ENCODE results near the gene FLNC.

Gene FLNC

DNA sequence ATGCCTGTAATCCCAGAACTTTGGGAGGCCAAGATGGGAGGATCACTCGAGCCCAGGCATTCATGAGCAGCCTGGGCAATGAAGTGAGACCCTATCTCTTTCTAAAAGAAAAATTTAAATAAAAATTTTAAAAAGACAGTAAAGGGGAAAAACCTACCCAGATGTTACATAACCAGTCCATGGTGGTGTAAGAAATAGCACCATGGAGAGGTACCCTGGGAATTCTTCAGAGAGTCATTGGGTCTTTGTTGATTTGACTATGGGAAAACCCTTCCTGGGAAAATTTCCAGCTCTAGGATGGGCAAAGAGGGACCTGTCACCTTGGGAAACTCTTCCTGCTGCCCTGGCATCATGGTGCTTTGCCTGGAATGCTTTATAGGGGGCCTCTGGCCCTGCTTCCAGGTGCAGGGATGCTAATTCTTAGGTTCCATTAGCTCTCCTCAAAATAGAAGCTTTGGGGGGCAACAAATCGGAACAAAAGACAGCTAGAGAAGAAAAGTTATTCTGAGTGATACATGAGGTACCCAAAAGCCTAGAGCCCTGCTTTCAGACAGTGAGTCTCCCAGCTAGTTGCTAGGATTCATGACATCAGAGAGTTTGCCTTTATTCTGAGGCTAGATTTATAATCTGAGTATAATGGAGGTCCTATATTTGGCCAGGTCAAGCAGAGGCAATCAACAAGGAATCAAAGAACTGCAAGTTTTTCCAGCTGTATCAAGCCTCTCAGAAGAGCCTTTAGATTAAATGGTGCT, 28.4 kb upstream of the FLNC start:
- in situ Hi-C loops (cut with HindIII; ENCODE audit: low sequenced_read_pairs): no loop called here

DNA sequence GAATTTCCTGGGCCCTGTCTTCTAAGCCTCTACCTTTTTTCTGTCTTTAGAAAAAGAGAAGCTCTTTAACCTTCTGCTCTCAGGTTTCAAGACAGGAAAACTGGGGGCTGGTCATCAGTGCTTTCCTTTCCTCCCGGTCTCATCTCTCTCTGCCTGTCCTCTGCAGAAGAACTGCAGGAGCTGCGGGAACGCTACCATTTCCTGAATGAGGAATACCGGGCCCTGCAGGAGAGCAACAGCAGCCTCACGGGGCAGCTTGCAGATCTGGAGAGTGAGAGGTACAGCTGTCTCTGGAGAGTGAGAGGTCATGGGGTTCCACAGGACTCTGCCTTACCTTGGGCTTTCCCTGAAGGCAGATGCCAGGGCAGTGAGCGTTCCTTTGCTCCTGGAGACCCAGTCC, 25.7 kb upstream of the FLNC start:
- in situ Hi-C loops (cut with HindIII; ENCODE audit: low sequenced_read_pairs): no loop called here

DNA sequence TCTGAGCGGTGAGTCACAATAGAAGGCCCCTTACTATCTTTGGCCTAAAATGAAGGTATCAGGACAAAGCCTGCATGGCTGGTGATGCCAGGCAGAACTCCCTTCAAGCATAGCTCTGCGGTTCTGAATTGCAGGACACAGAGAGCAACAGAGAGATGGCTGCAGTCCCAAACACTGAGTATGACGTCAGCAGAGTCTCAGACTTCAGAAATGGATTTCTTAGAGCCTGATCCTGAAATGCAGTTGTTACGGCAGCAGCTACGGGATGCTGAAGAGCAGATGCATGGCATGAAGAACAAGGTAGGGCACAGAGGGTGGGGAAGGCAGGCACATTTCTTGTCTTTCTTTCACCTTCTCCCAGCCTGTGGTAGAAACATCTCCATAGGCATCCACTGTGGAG, 25.0 kb upstream of the FLNC start:
- in situ Hi-C loops (cut with HindIII; ENCODE audit: low sequenced_read_pairs): loop anchor here (5.0 kb wide), 2 partner anchors 38 to 107 kb away; partner anchors contain the start of gene KCP

DNA sequence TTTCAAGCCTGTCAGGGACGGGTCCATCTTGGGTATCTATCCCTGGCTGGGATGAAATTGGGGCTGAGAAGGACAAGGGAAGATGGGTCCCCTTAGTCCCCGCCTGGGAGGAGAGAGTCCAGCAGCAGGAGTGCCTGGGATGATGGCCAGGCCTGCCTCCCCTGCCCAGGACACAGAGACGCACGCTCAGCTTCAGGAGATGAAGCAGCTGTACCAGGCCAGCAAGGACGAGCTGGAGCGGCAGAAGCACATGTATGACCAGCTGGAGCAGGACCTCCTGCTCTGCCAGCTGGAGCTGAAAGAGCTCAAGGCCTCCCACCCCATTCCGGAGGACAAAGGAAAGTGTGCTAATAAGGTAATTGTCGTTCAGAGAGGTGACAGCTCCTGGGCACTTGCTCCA, 23.0 kb upstream of the FLNC start:
- in situ Hi-C loops (cut with HindIII; ENCODE audit: low sequenced_read_pairs): loop anchor here (5.0 kb wide), 2 partner anchors 40 to 105 kb away; partner anchors contain the start of gene KCP

DNA sequence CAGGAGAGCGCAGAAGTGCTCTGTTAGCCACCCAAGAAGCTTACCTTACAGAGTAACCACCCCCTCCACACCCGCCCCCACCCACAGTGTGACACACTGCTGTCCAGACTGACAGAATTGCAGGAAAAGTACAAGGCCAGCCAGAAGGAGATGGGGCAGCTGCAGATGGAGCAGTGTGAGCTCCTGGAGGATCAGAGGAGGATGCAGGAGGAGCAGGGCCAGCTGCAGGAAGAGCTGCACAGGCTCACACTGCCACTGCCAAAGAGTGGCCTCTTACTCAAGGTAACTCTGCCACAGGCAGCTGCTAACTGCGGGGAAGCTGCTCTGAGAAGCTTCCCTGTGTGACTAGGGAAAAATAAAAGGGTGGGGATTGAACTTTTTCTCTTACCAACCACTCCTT, 20.8 kb upstream of the FLNC start:
- in situ Hi-C loops (cut with HindIII; ENCODE audit: low sequenced_read_pairs): loop anchor here (5.0 kb wide), 2 partner anchors 42 to 103 kb away; partner anchors contain the start of gene KCP

DNA sequence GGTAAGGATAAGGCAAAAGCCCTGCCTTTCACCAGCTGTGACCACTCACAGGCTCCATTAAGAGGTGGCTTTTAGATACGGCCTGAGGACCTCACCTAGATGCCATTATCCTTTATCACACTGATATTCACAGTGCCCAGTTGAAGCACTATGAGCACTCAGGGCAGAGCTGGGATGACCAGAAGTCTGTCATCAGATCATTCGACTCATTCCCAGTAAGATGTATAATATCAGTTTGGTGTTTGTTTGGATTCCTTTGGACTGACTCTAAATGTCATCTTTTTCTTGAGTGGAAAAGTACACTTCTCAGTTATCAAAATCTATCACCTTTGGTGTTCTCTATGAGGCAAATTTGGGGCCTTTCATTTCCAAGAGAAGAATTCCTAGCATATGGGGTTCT, 19.7 kb upstream of the FLNC start:
- in situ Hi-C loops (cut with HindIII; ENCODE audit: low sequenced_read_pairs): no loop called here

DNA sequence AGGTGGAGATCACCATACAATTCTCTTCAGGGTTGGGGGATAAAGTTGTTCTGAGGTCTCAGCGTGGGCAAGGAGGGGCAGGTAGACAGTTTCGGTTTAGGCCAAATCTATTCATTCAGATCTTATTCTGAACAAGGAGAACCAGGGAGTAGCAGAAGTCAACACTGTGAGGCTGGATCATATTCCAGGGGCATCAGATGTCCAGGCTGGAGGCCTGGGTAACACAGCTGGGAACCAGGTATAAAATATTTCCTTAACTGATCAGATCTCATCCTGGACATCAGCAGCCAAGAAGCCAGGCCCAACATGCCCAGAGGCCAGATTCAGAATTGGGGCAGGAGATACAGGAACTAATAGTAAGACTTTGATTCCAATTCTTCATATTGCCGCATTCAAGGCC, 19.2 kb upstream of the FLNC start:
- in situ Hi-C loops (cut with HindIII; ENCODE audit: low sequenced_read_pairs): no loop called here

DNA sequence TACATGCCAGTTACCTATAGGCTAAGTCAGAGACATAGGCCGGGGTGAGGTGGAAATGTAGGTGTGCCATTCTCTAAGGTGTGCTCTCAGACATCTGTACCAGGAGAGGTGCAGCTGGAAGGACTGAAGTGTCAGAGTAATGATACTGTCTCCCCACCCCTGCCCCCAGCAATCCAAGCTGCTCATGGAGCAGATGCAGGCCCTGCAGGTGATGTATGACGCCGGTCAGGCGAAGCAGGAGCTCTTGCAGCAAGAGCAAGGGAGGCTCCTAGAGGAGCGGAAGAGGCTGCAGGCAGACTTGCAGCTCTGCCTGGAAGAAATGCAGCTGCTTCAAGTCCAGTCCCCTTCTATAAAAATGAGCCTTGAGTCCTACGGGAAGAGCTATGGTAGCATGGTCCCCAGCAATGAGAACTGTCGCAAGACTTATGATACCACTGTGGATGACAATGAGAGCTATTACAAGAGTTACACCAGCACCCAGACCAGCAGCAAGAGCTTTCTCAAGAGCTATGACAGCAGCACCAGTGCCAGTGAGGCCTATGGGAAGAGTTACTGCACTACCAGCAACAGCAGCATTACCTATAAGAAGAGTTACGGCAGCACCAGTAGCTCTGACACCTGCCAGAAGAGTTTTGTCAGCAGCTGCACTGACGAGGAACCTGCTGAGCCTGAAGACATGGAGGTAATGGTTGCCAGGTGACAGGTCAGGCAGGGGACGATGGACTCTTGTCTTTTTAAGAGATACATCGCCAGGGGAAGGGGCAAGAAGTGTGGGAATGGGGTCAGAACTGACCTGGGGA, 18.4 kb upstream of the FLNC start:
- in situ Hi-C loops (cut with HindIII; ENCODE audit: low sequenced_read_pairs): no loop called here

DNA sequence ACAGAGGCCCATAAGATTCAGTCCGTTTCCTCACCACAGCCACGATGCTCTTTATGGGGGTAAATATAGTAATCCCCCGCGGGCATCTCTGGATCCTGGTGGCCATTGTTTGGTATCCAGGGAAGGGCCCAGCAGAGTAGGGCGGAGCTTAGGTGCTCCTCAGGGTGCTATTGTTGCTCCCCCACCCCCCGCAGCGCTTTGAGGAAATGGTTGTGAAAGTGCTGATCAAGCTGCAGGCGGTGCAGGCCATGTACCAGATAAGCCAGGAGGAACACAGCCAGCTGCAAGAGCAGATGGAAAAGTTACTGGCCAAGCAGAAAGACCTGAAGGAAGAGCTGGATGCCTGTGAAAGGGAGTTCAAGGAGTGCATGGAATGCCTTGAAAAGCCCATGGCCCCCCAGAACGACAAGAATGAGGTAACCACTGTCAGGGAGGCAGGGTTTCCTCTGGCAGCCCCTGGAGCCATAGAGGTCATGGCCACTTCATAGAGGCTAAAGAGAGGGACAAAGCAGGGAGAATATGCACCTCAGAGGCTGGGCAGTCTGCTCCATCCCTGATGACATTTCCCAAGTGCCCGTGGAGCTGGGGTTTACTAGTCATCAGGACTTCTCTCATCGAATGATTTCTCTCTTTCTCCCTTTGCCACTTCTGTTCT, 17.6 kb upstream of the FLNC start:
- in situ Hi-C loops (cut with HindIII; ENCODE audit: low sequenced_read_pairs): no loop called here

DNA sequence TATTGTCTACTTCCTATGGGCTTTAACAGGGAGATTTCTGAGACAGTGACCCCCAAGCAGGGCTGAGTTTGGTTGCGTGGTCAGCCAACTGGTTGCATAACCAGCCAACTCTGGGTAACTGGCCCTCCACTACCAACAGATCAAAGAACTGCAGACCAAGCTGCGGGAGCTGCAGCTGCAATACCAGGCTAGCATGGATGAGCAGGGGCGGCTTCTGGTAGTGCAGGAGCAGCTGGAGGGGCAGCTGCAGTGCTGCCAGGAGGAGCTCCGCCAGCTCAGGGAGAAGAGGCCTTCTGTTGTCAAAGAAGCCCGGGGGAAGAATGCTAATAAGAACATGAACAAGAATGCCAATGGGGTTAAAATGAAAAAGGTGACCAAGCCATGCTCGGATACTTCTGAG, 15.7 kb upstream of the FLNC start:
- in situ Hi-C loops (cut with HindIII; ENCODE audit: low sequenced_read_pairs): no loop called here

DNA sequence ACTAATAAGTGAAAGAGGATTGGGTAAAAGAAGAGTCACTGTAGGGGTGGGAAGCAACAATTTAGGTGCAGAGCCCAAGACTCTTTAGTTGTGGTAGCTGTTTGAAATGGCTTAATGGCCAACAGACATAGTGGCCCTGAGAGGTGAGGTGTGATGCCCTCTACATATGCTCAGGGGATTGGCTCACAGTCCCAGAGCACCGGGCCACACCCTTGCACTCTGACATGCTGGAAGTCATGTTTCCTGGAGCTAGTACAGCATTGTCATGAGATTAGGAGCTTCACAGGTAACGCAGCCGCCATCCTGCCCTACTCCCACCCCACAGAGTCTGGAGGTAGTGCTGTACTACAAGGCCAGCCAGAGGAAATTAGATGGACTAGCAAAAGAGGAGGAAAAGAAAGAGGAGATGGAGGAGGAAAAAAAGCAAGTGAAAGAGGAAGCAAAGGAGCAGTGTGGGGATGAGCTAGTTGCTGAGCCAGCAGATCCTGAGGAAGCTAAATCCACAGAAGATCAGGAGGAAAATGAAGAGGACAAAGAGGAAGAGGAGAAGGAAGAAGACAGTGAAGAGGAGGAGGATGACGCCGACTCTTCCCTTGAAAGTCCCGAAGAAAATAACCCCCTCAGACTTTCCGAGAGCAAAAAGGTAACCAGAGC, 14.8 kb upstream of the FLNC start:
- in situ Hi-C loops (cut with HindIII; ENCODE audit: low sequenced_read_pairs): no loop called here

DNA sequence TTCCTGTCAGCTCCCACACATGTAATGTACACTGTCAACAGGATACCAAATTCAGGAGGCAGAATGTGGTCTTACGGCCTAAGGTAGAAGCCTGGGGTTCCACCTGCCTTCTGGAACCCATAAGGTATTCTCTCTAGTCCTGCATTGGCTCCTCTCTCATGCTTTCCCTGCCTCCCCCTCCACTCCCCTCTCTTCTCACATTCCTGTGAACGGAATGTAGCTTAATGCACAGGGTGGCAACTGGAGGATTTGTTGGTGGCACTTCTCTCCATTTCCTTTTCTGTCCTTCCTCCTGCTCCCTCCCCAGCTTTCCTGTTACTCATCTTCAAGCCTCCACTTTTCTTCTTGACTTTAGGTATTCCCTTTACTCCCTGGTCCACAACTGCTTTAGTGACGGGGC, 11.5 kb upstream of the FLNC start:
- in situ Hi-C loops (cut with HindIII; ENCODE audit: low sequenced_read_pairs): no loop called here

DNA sequence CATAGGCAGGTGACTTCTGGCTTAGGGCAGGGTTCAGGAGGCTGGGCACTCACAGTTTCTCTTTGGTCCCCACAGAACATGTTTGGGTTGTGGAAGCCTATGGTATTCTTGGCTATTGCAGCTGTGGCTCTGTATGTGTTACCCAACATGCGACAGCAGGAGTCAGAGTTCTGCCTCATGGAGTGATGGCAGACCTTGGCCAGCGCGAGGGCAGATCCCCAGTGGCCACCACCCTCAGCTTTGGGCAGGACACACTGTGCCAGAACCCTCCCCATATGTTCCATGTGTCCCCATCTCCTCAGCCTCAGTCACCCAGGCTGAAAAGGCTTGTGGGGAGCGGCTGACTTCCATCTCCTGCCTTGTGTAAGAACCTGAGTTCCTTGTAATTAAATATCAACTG, 8.5 kb upstream of the FLNC start:
- in situ Hi-C loops (cut with HindIII; ENCODE audit: low sequenced_read_pairs): no loop called here

DNA sequence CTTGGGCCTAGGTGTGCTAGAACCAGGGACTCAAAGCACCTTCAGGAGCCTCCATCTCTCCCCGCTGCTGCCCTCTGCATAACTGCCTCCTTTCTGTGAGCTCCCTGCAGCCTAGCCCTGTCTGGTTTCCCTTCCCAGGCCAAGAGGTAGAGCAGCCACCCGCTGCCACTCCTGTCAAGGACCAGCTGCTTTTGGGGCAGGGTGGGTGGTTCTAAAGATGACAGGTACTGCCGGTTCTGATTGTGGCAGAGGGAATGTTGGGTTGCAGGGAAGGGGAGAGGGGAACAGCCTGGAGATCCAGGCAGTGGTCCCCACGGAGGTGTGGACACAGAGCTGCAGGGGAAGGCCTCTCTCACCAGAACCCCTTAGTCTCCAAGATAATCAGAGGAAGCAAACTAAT, 3.7 kb upstream of the FLNC start:
- in situ Hi-C loops (cut with HindIII; ENCODE audit: low sequenced_read_pairs): no loop called here

DNA sequence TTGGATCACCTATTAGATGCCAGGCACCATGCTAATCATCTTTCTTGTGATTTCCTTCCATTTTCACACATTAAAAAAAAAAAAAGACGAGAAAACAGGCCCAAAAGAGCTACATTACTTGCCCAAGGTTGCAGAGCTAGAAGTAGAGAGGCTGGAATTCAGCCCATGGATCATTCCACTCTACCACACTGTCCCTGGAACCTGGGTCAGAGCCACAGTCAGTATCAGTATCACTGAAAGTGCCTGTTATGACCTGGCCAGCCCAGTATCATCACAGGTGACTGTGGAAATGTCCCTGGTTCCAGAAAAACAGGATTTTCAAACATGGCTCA, 3.3 kb upstream of the FLNC start:
- in situ Hi-C loops (cut with HindIII; ENCODE audit: low sequenced_read_pairs): no loop called here

DNA sequence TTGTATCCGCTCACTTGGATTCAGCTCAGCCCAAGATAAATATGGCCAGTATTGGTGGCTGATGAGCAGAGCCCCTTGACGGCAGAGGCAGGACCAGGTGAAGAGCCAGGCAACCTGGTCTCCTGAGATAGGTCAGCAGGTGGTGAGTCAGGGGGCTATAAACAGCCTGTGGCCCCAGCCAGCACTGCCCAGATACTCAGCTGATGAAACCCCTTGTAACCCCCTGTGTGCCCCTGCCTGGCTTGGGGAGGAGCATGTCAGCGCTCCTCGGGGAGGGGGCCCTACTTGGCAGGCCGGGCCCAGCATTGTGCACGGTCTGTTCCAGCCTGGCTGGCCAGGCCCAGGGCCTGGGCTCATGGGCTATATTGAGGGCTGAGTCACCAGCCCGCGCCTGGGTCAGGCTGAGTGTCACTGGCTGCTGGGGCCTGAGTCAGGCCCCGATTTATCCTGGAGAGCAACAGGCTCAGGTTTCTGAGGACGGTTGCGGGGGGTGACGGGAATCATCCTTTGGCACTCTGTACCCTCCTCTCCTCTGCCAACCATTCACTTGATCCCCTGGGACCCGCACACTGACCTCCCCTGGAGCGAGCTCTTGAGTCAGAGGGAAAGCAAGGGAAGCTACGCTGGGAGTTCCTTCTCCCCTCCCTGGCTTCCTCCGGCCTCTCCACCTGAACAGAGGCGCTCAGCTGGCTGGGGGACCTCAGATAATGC, 2.8 kb upstream of the FLNC start:
- in situ Hi-C loops (cut with HindIII; ENCODE audit: low sequenced_read_pairs): no loop called here

DNA sequence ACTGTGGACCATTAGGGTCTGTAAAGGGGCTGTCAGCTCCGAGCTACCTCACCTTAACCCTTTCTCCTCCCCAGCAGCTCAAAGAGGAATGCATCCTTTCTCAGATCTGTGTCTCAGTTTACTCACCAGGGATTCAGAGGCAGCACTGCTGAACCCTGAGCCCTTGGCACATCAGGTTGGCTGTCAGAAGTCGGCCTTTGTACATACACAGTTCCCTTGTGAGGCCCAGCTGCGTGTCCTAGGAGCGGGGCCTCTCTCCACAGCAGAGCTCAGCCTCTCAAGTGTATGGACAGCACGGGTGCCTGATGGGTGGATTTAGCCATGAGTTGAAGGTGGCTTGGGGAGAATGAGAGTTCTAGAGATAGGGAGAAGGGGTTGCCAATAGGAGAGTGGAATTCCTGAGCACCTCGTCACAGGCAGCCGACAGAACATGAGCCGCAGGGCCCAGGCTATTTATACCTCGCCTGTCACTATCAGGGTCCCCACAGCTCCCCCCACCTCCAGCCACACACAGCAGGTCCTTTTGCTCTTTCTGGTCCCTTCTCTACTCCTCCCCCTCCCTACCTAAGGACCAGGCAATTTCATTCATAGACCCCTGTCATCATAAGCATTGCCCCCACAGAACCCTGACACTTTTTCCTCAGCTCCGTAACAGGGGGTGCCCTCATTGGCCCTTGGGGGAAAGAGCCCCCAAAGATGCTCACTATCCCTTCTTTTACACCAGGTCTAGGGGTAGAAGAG, 2.1 kb upstream of the FLNC start:
- in situ Hi-C loops (cut with HindIII; ENCODE audit: low sequenced_read_pairs): no loop called here

DNA sequence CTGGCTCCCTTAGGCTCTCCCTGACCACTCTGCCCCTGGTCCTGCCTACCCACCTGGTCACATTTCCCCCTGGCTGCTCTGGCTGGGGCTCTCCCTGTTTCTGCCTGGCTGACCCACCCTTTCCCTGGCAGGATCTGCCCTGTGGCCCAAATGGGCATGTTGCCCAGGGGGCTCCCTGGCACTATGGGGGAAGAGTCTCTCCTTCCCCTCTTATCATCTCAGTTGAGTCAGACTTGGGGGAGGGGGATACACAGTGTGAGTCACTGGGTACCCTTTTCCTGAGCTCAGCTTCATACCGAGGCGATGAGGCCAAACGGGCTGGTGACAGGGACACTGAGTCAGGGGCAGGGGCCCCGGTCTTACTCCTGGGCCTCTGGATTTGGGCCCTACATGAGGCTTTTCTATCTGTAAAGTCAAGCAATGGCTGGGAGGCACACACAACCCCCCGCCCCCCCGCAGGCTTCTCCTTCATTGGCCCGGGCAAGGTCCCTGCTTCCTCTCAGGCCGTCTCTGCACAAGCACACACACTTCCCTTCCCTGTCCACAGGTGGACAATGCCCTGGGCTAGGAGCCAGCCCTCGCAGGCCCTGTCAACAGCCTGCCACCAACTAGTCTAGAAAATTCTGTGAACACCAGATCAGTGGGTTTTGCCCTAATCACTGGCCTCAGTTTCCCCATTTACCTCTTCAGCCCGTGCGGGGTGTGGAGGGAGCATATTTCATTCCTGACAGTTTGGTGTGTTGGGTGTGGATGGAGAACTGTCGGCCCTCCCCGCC, 627 bp upstream of the FLNC start:
- in situ Hi-C loops (cut with HindIII; ENCODE audit: low sequenced_read_pairs): no loop called here

Measured in endothelial cell of hepatic sinusoid (primary cell).